ENCODE data around the gene MORN4. TPM values are rescaled to one million over a fixed set of nuclear protein-coding genes. Genes with fewer than 3 reads are reported as not detected.

Gene MORN4
- total and polyA plus RNA-seq, 2 of the 13 experiments (the other 11 are each of a cell fraction or from before 2014, with no cell fraction given): 3.4 to 9.1 TPM

GRCh38 chr10:97580421-97581367, 52.6 kb downstream of the MORN4 start (continued):
- peak; percentile 81 for TF ChIP-seq PRDM15 (CRISPR knock-in tag; IDR thresholded peaks at IDR 0.05)
- TF ChIP-seq RELA (CRISPR knock-in tag; IDR thresholded peaks at IDR 0.05): no peak

- Histone ChIP-seq H3K9me3 (ENCODE audit: low read length) (no peaks in the 10 kb centered on the region), H3K9ac (ENCODE audit: insufficient read depth, low read depth, low read length) (no peak overlapping the region), H4K20me1 (ENCODE audit: insufficient read depth, low read length) (no peaks in the 10 kb centered on the region), H3K27me3 (ENCODE audit: control insufficient read depth in 1 of 2, insufficient read depth in 2 of 2, low read length in 2 of 2) (peaks cover 0 to 12% of the 10 kb centered on the region in 2 experiments; a peak in 1 of 5 replicates), H3K4me1 (ENCODE audit: insufficient read depth, low read length) (peaks cover 18% of the 10 kb centered on the region), H3K79me2 (ENCODE audit: insufficient read depth, low read length) (no peaks in the 10 kb centered on the region), H3K27ac (ENCODE audit: extremely low read length, insufficient read depth, low read length) (no peak overlapping the region), H3K4me3 (replicated peaks in 1 of 3; ENCODE audit: insufficient read depth in 1 of 3, low read depth in 2 of 3, low read length in 3 of 3) (no peak overlapping the region), H3K4me2 (ENCODE audit: low read depth, low read length) (no peak overlapping the region), H2AFZ (ENCODE audit: low read length) (no peak overlapping the region), H3K36me3 (replicated peaks in 1 of 2; ENCODE audit: control insufficient read depth in 1 of 2, insufficient read depth in 2 of 2, low read length in 2 of 2) (no peaks in the 10 kb centered on the region)
- in situ Hi-C loops (cut with HindIII; ENCODE audit: extremely low pct_ligation_motif_present, low pct_unique_long_range_greater_than_20kb): no loop called here
- intact Hi-C loops (cut with micrococcal nuclease; ENCODE audit: unreplicated experiment): no loop called here
- ATAC-seq (no peak), FAIRE-seq (no peak), DNase-seq (ENCODE audit: low spot score) (no peak)
- ChIA-PET CTCF (ENCODE audit: low intra/inter-chr PET ratio, low total read pairs) (no interaction called here), POLR2A (no interaction called here)
- no TSS peak for BruUV-seq (replicated peaks)
- WGBS (ENCODE audit: low lambda C conversion rate): 84% methylated on average over 33 of the region's 40 CpGs
- TF ChIP-seq MYNN (CRISPR knock-in tag; IDR thresholded peaks at IDR 0.05; ENCODE audit: low read depth) (no peak), BCL6 (CRISPR knock-in tag; IDR thresholded peaks at IDR 0.05) (no peak), ZSCAN20 (CRISPR knock-in tag; IDR thresholded peaks at IDR 0.05; ENCODE audit: borderline replicate concordance) (no peak), SALL2 (CRISPR knock-in tag; IDR thresholded peaks at IDR 0.05) (no peak), TFDP1 (CRISPR knock-in tag; IDR thresholded peaks at IDR 0.05; ENCODE audit: borderline replicate concordance) (no peak), MIER3 (CRISPR knock-in tag; IDR thresholded peaks at IDR 0.05; ENCODE audit: borderline replicate concordance) (no peak), YY1 (IDR thresholded peaks at IDR 0.05; ENCODE audit: insufficient read depth, insufficient replicate concordance, low read depth, low read length) (no peak), KDM3A (CRISPR knock-in tag; IDR thresholded peaks at IDR 0.05; ENCODE audit: low read depth) (no peak), ZNF281 (CRISPR knock-in tag; IDR thresholded peaks at IDR 0.05; ENCODE audit: borderline replicate concordance) (no peak), SIN3A (IDR thresholded peaks at IDR 0.05; ENCODE audit: borderline replicate concordance, low read depth, low read length) (no peak), ZNF317 (CRISPR knock-in tag; IDR thresholded peaks at IDR 0.05) (no peak)
Measured at GRCh38 chr10:97578171-97578844, 55.0 kb downstream of the MORN4 start.

Data from HepG2 (cell line).